Measurements from ENCODE around the gene HLA-DOB. TPM values are rescaled to one million over a fixed set of nuclear protein-coding genes. Genes with fewer than 3 reads are reported as not detected.
A peak's percentile ranks its signal among the peaks of the same experiment; 100 is the strongest.
"Not testable (repeated sequence)": the region's sequence is repeated elsewhere in the genome, so short reads cannot be mapped to it uniquely, and the experiment has no call there.

Gene HLA-DOB
- total RNA-seq, 1 donor from 2014 or later: not detected

DNA sequence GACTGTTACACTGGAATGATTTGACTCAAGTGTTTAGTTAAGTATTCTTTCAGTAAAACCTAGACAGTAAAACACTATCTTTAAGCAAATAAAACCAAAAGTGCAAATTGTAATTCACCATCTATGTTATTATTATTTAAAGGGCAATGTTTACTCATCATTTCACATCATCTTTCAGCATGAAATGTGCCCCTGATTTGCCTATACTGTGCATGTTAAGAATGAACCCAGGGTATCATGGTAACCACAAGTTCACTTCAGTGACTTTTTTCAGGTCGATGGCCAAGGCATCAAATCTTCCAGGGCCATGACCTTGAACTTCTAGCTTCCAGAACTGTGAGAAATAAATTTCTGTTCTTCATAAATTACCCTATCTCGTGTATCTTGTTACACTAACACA lies 2.1 kb upstream of the HLA-DOB start:
- Histone ChIP-seq H3K27ac (ENCODE audit: low read depth, low read length) (no peak overlapping the region), H3K4me1 (ENCODE audit: control insufficient read depth in 3 of 3, insufficient read depth in 3 of 3, low read length in 3 of 3) (no peaks in the 10 kb centered on the region), H3K9me3 (ENCODE audit: control insufficient read depth in 3 of 3, low read length in 3 of 3) (no peaks in the 10 kb centered on the region), H3K4me3 (ENCODE audit: low read length in 3 of 3) (no peak overlapping the region), H3K36me3 (ENCODE audit: control insufficient read depth in 3 of 3, insufficient read depth in 3 of 3, low read length in 3 of 3) (no peaks in the 10 kb centered on the region), H3K27me3 (ENCODE audit: control insufficient read depth in 3 of 3, insufficient read depth in 3 of 3, low read length in 3 of 3) (no peaks in the 10 kb centered on the region), H3K9ac (ENCODE audit: low read depth in 1 of 3, low read length in 3 of 3) (no peak overlapping the region)

DNA sequence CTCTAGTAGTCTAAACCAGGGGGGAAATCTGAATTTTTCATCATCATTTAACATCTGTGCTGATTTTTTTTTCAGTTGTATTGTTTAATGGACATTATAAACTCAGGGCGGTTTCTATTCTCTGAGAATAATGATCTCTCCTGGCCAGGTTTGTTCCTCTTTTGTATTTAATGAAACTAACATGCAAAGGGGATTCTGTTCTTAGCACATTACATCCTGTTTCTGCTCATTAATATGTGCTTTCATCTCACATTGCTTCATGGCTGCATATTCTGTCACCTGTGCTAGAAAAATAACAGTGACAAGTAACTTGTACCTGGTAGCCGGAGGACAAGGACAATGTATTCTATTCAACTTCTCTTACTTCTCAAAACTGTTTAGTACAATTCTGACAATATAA lies 806 bp downstream of the HLA-DOB start:
- no peak overlapping the region for H3K27ac ChIP-seq (ENCODE audit: low read depth, low read length)

DNA sequence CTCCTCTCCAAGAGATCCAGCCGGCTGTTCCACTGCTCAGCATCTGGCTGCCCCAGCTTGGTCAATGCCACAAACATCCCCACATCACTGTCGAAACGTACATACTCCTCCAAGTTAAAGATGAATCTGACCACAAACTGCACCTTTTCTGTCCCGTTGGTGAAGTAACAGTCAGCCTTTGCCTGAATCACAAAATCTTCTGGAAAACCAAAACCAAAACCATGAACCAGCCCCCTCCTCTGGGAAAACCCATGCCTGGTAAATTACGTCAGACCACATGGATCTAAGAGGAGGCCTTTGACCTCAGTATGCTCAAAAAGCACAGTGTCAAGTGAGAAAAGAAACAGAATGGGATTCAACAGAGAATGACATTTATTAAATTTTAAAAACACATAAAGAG lies 1.7 kb downstream of the HLA-DOB start:
- no peaks in the 10 kb centered on the region for H3K4me1 ChIP-seq (ENCODE audit: control insufficient read depth in 3 of 3, insufficient read depth in 3 of 3, low read length in 3 of 3)
- no peak overlapping the region for H3K4me3 ChIP-seq (ENCODE audit: low read length in 3 of 3)
- no peaks in the 10 kb centered on the region for H3K36me3 ChIP-seq (ENCODE audit: control insufficient read depth in 3 of 3, insufficient read depth in 3 of 3, low read length in 3 of 3)
- H3K9ac ChIP-seq (ENCODE audit: low read depth in 1 of 3, low read length in 3 of 3): peak overlapping the region in 1 of 3 donors; percentile 11
- H3K27me3 ChIP-seq (ENCODE audit: control insufficient read depth in 3 of 3, insufficient read depth in 3 of 3, low read length in 3 of 3): no peaks in the 10 kb centered on the region
- H3K9me3 ChIP-seq (ENCODE audit: control insufficient read depth in 3 of 3, low read length in 3 of 3): no peaks in the 10 kb centered on the region
- no peak overlapping the region for H3K27ac ChIP-seq (ENCODE audit: low read depth, low read length)

More for the DNA sequence above, 806 bp downstream of the HLA-DOB start:
- Histone ChIP-seq H3K9me3 (ENCODE audit: control insufficient read depth in 3 of 3, low read length in 3 of 3) (no peaks in the 10 kb centered on the region), H3K27me3 (ENCODE audit: control insufficient read depth in 3 of 3, insufficient read depth in 3 of 3, low read length in 3 of 3) (no peaks in the 10 kb centered on the region), H3K9ac (ENCODE audit: low read depth in 1 of 3, low read length in 3 of 3) (no peak overlapping the region), H3K4me3 (ENCODE audit: low read length in 3 of 3) (no peak overlapping the region), H3K36me3 (ENCODE audit: control insufficient read depth in 3 of 3, insufficient read depth in 3 of 3, low read length in 3 of 3) (no peaks in the 10 kb centered on the region), H3K4me1 (ENCODE audit: control insufficient read depth in 3 of 3, insufficient read depth in 3 of 3, low read length in 3 of 3) (no peaks in the 10 kb centered on the region)

DNA sequence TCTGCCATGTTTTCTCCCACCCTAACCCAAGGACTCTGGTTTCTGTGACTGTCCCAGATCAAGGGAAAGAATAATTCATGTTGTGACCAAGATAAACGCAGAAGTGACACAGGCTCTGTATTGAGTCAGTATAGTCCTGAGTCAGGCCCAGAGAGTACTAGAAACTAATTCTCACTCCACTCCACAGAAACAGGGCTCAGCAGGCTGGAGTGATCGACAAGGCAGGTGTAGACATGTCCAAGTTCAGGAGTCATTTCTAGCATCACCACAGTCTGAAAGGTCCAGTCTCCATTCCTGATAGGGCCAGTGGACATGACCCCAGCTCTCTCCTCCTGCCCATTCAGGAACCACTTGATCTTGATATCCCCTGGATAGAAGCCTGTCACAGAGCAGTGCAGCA lies 2.7 kb downstream of the HLA-DOB start:
- H3K27me3 ChIP-seq (ENCODE audit: control insufficient read depth in 3 of 3, insufficient read depth in 3 of 3, low read length in 3 of 3): no peaks in the 10 kb centered on the region
- no peaks in the 10 kb centered on the region for H3K9me3 ChIP-seq (ENCODE audit: control insufficient read depth in 3 of 3, low read length in 3 of 3)
- no peak overlapping the region for H3K4me3 ChIP-seq (ENCODE audit: low read length in 3 of 3)

DNA sequence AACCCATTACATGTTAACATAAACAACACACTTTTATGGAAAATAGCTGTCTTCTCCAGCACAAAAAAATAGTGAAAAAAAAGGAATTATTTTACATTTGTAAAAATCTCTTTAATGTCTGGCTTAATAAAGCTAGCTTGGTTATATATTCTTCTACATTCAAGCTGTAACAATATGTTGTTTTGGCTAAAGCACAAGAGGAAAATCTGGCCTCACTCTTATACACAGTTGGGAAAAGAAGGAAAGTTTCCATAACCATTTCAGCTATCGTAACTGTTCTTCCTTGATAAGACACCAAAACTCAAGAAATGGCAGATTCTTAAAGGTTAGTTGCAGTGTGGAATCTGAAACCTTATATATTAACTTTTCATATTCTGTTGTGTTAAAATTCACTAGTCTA lies 7.6 kb downstream of the HLA-DOB start:
- no peaks in the 10 kb centered on the region for H3K9me3 ChIP-seq (ENCODE audit: control insufficient read depth in 3 of 3, low read length in 3 of 3)
- H3K36me3 ChIP-seq (ENCODE audit: control insufficient read depth in 3 of 3, insufficient read depth in 3 of 3, low read length in 3 of 3): no peaks in the 10 kb centered on the region
- H3K9ac ChIP-seq (ENCODE audit: low read depth in 1 of 3, low read length in 3 of 3): no peak overlapping the region
- peaks cover 5 to 20% (median 11%) of the 10 kb centered on the region in 3 donors for H3K27me3 ChIP-seq (ENCODE audit: control insufficient read depth in 3 of 3, insufficient read depth in 3 of 3, low read length in 3 of 3)
- no peak overlapping the region for H3K4me3 ChIP-seq (ENCODE audit: low read length in 3 of 3)
- H3K4me1 ChIP-seq (ENCODE audit: control insufficient read depth in 3 of 3, insufficient read depth in 3 of 3, low read length in 3 of 3): no peaks in the 10 kb centered on the region
- H3K27ac ChIP-seq (ENCODE audit: low read depth, low read length): no peak overlapping the region

More for the DNA sequence above, 2.7 kb downstream of the HLA-DOB start:
- Histone ChIP-seq H3K36me3 (ENCODE audit: control insufficient read depth in 3 of 3, insufficient read depth in 3 of 3, low read length in 3 of 3) (no peaks in the 10 kb centered on the region), H3K4me1 (ENCODE audit: control insufficient read depth in 3 of 3, insufficient read depth in 3 of 3, low read length in 3 of 3) (no peaks in the 10 kb centered on the region), H3K9ac (ENCODE audit: low read depth in 1 of 3, low read length in 3 of 3) (no peak overlapping the region), H3K27ac (ENCODE audit: low read depth, low read length) (no peak overlapping the region)

DNA sequence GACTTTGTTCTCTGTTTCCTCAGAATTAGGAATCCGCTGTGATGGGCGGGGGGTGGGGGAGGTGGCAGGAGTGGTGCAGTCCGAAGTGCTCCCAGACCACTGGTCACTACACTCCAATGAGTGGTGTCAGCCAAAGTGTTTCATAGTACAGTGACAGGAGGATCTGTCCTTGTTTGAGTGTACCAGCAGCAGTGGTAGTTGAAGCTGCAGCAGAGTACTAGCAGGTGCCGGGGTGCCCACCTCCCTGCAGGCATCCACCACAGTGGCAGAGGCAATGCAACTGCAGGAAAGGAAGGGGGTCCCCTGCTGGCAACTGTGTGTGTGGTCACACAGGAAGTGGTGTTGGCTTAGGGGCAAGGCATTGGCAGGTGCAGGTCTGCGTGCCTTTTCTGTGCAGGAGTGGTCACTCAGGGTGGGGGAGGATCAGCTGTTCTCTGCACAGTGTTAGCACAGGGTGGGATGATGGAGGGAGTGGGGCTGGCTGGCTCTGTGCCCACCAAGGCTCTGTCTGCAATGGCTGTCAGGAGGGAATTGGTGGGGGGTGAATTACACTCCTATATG lies 9.7 kb downstream of the HLA-DOB start:
- Histone ChIP-seq H3K36me3 (ENCODE audit: control insufficient read depth in 3 of 3, insufficient read depth in 3 of 3, low read length in 3 of 3) (no peaks in the 10 kb centered on the region), H3K9ac (ENCODE audit: low read depth in 1 of 3, low read length in 3 of 3) (no peak overlapping the region), H3K4me3 (ENCODE audit: low read length in 3 of 3) (no peak overlapping the region), H3K4me1 (ENCODE audit: control insufficient read depth in 3 of 3, insufficient read depth in 3 of 3, low read length in 3 of 3) (no peaks in the 10 kb centered on the region), H3K9me3 (ENCODE audit: control insufficient read depth in 3 of 3, low read length in 3 of 3) (no peaks in the 10 kb centered on the region), H3K27me3 (ENCODE audit: control insufficient read depth in 3 of 3, insufficient read depth in 3 of 3, low read length in 3 of 3) (peaks cover 7 to 23% (median 11%) of the 10 kb centered on the region in 3 donors), H3K27ac (ENCODE audit: low read depth, low read length) (no peak overlapping the region)

DNA sequence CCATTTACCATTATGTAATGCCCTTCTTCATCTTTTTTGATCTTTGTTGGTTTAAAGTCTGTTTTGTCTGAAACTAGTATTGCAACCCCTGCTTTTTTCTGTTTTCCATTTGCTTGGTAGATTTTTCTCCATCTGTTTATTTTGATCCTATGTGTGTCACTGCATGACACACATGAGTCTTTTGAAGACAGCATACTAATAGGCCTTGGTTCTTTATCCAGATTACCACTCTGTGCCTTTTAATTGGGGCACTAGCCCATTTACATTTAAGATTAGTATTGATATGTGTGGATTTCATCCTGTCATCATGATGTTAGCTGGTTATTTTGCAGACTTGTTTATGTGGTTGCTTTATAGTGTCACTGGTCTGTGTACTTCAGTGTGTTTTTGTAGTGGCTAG lies 11.4 kb downstream of the HLA-DOB start:
- not testable (repeated sequence) for H3K4me1 ChIP-seq (ENCODE audit: control insufficient read depth in 3 of 3, insufficient read depth in 3 of 3, low read length in 3 of 3); H3K36me3 ChIP-seq (ENCODE audit: control insufficient read depth in 3 of 3, insufficient read depth in 3 of 3, low read length in 3 of 3); H3K9ac ChIP-seq (ENCODE audit: low read depth in 1 of 3, low read length in 3 of 3); H3K27ac ChIP-seq (ENCODE audit: low read depth, low read length); H3K9me3 ChIP-seq (ENCODE audit: control insufficient read depth in 3 of 3, low read length in 3 of 3); H3K4me3 ChIP-seq (ENCODE audit: low read length in 3 of 3)
- peaks cover 11 to 23% (median 11%) of the 10 kb centered on the region in 3 donors for H3K27me3 ChIP-seq (ENCODE audit: control insufficient read depth in 3 of 3, insufficient read depth in 3 of 3, low read length in 3 of 3)

DNA sequence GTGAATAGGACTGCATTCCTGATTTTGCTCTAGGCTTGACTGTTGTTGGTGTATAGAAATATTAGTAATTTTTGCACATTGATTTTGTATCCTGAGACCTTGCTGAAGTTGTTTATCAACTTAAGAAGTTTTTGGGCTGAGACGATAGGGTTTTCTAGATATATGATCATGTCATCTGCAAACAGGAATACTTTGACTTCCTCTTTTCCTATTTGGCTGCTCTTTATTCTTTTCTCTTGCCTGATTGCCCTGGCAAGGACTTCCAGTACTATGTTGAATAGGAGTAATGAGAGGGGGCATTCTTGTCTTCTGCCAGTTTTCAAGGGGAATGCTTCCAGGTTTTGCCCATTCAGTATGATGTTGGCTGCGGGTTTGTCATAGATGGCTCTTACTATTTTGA lies 13.4 kb downstream of the HLA-DOB start:
- H3K9me3 ChIP-seq (ENCODE audit: control insufficient read depth in 3 of 3, low read length in 3 of 3): no peaks in the 10 kb centered on the region
- no peaks in the 10 kb centered on the region for H3K36me3 ChIP-seq (ENCODE audit: control insufficient read depth in 3 of 3, insufficient read depth in 3 of 3, low read length in 3 of 3)
- H3K4me1 ChIP-seq (ENCODE audit: control insufficient read depth in 3 of 3, insufficient read depth in 3 of 3, low read length in 3 of 3): no peaks in the 10 kb centered on the region
- peaks cover 16 to 33% (median 21%) of the 10 kb centered on the region in 3 donors for H3K27me3 ChIP-seq (ENCODE audit: control insufficient read depth in 3 of 3, insufficient read depth in 3 of 3, low read length in 3 of 3)
- H3K9ac ChIP-seq (ENCODE audit: low read depth in 1 of 3, low read length in 3 of 3): no peak overlapping the region
- no peak overlapping the region for H3K27ac ChIP-seq (ENCODE audit: low read depth, low read length)
- H3K4me3 ChIP-seq (ENCODE audit: low read length in 3 of 3): no peak overlapping the region

DNA sequence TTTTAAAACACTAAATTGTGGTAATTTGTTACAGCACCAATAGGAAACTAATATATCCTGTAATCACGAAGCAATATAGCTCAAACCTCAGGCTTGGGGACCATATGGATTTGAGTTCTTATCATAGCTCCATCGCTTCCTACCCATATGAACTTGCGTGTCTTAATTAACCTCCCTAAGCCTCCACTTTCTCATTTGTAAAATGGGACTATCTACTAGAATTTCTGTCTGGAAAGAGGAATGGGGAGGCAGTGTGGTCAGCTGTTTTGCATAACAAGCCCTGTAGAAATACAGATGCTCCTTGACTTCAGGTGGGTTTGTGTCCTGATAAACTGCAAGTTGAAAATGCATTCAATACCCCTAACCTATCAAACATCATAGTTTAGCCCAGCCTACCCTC lies 17.1 kb downstream of the HLA-DOB start:
- Histone ChIP-seq H3K27me3 (ENCODE audit: control insufficient read depth in 3 of 3, insufficient read depth in 3 of 3, low read length in 3 of 3) (peaks cover 8 to 33% (median 21%) of the 10 kb centered on the region in 3 donors), H3K27ac (ENCODE audit: low read depth, low read length) (no peak overlapping the region), H3K9me3 (ENCODE audit: control insufficient read depth in 3 of 3, low read length in 3 of 3) (no peaks in the 10 kb centered on the region), H3K4me3 (ENCODE audit: low read length in 3 of 3) (no peak overlapping the region), H3K9ac (ENCODE audit: low read depth in 1 of 3, low read length in 3 of 3) (no peak overlapping the region), H3K36me3 (ENCODE audit: control insufficient read depth in 3 of 3, insufficient read depth in 3 of 3, low read length in 3 of 3) (no peaks in the 10 kb centered on the region), H3K4me1 (ENCODE audit: control insufficient read depth in 3 of 3, insufficient read depth in 3 of 3, low read length in 3 of 3) (peaks cover 0 to 8% (median 4%) of the 10 kb centered on the region in 3 donors)

DNA sequence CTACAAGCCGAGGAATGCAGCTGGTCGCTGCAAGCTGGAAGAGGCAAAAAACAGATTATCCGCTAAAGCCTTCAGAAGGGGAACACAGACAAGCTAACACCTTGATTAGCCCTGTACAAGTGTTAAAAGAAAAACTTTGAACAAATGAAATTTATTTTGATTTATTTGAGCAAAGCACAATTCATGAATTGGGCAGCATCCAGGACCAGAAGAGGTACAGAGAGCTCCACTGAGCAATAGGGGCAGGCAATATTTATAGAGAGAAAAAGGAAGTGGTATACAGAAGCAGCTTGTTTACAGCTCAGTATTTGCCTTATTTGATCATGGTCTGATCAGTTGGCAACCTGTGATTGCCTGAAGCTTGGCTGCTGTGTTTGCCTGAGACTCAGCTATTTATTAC lies 17.6 kb downstream of the HLA-DOB start:
- H3K4me1 ChIP-seq (ENCODE audit: control insufficient read depth in 3 of 3, insufficient read depth in 3 of 3, low read length in 3 of 3): peaks cover 0 to 8% (median 4%) of the 10 kb centered on the region in 3 donors
- peaks cover 9 to 37% (median 26%) of the 10 kb centered on the region in 3 donors for H3K27me3 ChIP-seq (ENCODE audit: control insufficient read depth in 3 of 3, insufficient read depth in 3 of 3, low read length in 3 of 3)
- no peaks in the 10 kb centered on the region for H3K36me3 ChIP-seq (ENCODE audit: control insufficient read depth in 3 of 3, insufficient read depth in 3 of 3, low read length in 3 of 3)
- H3K4me3 ChIP-seq (ENCODE audit: low read length in 3 of 3): no peak overlapping the region
- H3K9ac ChIP-seq (ENCODE audit: low read depth in 1 of 3, low read length in 3 of 3): no peak overlapping the region
- H3K9me3 ChIP-seq (ENCODE audit: control insufficient read depth in 3 of 3, low read length in 3 of 3): no peaks in the 10 kb centered on the region
- no peak overlapping the region for H3K27ac ChIP-seq (ENCODE audit: low read depth, low read length)

Data from skeletal muscle tissue (tissue), 4 donors.